Endothelial cell of umbilical vein (primary cell): ENCODE results near the gene TRIM52. TPM values are rescaled to one million over a fixed set of nuclear protein-coding genes. Genes with fewer than 3 reads are reported as not detected.

Experiments used
- BruUV-seq: library from RNA; stranded (reverse); fragments of 400-500 nt; replicated peaks from 2 replicates; lab custom pipeline; 2021; lab: Mats Ljungman, UMichigan
- CTCF ChIA-PET: fragments of 300-600, 350-600 bp; sonication (Branson Sonifier 250); formaldehyde crosslinking; loops from one replicate; lab custom pipeline; 2021; ENCODE audit warnings: antibody characterized with exemption, inconsistent platforms; lab: Charles Lee
- POLR2A ChIA-PET: fragments of 300-600, 350-600 bp; sonication (Branson Sonifier 250); formaldehyde crosslinking; loops from one replicate; lab custom pipeline; 2021; ENCODE audit warnings: antibody characterized with exemption, inconsistent platforms; lab: Charles Lee
- DNase-seq: peaks from one replicate; pipeline ENCODE4 v3.0.0-alpha.2; 2011; ENCODE audit warnings: low read depth, low spot score
- FAIRE-seq: peaks from 2 replicates; lab custom pipeline; 2011; peaks lifted over from hg19 to GRCh38; lab: Jason Lieb, UNC
- H2AFZ ChIP-seq: 2 replicates; pipeline ENCODE4 v1.6.0; 2012; ENCODE audit warnings: low read depth, low read length, control low read depth, inconsistent platforms
- H3K27ac ChIP-seq: 2 replicates; pipeline ENCODE4 v1.5.1; 2011; ENCODE audit warnings: low read depth, mild to moderate bottlenecking, control low read depth, low read length, moderate library complexity; ENCODE audit not compliant: insufficient read depth
- H3K27me3 ChIP-seq, 2 experiments: 2 replicates each; pipeline versions ENCODE4 v1.6.0 to v1.6.1; 2011; ENCODE audit warnings: low read length in 2 of 2, mixed read lengths in 1 of 2; ENCODE audit not compliant: control insufficient read depth in 2 of 2, insufficient read depth in 2 of 2
- H3K36me3 ChIP-seq, 2 experiments: 2 replicates in 1 of 2; 3 replicates in 1 of 2; pipeline ENCODE4 v1.5.1; 2011; ENCODE audit warnings: low read length in 2 of 2, mild to moderate bottlenecking in 1 of 2, moderate library complexity in 1 of 2; ENCODE audit not compliant: control insufficient read depth in 2 of 2, insufficient read depth in 2 of 2; ENCODE audit errors: extremely low read depth in 1 of 2
- H3K4me1 ChIP-seq: 3 replicates; pipeline ENCODE4 v1.5.1; 2011; ENCODE audit warnings: mild to moderate bottlenecking, low read length; ENCODE audit not compliant: control insufficient read depth, insufficient read depth; ENCODE audit errors: extremely low read depth
- H3K4me2 ChIP-seq: 2 replicates; pipeline ENCODE4 v1.6.1; 2011; ENCODE audit warnings: low read length, control low read depth, mixed read lengths; ENCODE audit not compliant: insufficient read depth
- H3K4me3 ChIP-seq, 3 experiments: fragments of 200-600 bp in 1 of 3; sonication (generic), shearing (Covaris generic) in 1 of 3; replicated peaks in 1 of 3; 2 replicates each; pipeline ENCODE4 v1.5.1; 2011 to 2016; ENCODE audit warnings: control low read depth in 3 of 3, low read length in 3 of 3, mild to moderate bottlenecking in 2 of 3, inconsistent platforms in 1 of 3, low read depth in 1 of 3, moderate library complexity in 1 of 3; ENCODE audit not compliant: insufficient read depth in 1 of 3
- H3K79me2 ChIP-seq: 2 replicates; pipeline ENCODE4 v1.6.0; 2012; ENCODE audit warnings: low read length, inconsistent platforms; ENCODE audit not compliant: control insufficient read depth, insufficient read depth
- H3K9ac ChIP-seq: replicated peaks from 2 replicates; pipeline ENCODE3; 2011; ENCODE audit warnings: low read length, control low read depth; ENCODE audit not compliant: insufficient read depth; ENCODE audit errors: extremely low read depth
- H3K9me1 ChIP-seq: replicated peaks from 3 replicates; pipeline ENCODE4 v1.6.0; 2011; ENCODE audit warnings: mild to moderate bottlenecking, low read length; ENCODE audit not compliant: control insufficient read depth, insufficient read depth; ENCODE audit errors: extremely low read depth
- H3K9me3 ChIP-seq: replicated peaks from 2 replicates; pipeline ENCODE4 v1.5.1; 2012; ENCODE audit warnings: low read length, inconsistent platforms; ENCODE audit not compliant: control insufficient read depth, insufficient read depth
- H4K20me1 ChIP-seq: replicated peaks from 2 replicates; pipeline ENCODE3; 2011; ENCODE audit warnings: mild to moderate bottlenecking, low read length; ENCODE audit not compliant: control insufficient read depth, insufficient read depth; ENCODE audit errors: extremely low read depth
- CTCF ChIP-seq, 2 donors: IDR thresholded peaks; 1 replicate in 1 of 2; 2 replicates in 1 of 2; pipeline ENCODE4 v1.5.1; 2011; ENCODE audit warnings: low read length in 2 of 2, mild to moderate bottlenecking in 2 of 2, moderate library complexity in 2 of 2, control low read depth in 1 of 2, inconsistent platforms in 1 of 2, low read depth in 1 of 2; ENCODE audit not compliant: insufficient read depth in 1 of 2; ENCODE audit errors: extremely low read depth in 1 of 2
- EZH2 ChIP-seq: IDR thresholded peaks from 2 replicates; pipeline ENCODE4 v1.6.1; 2012; ENCODE audit warnings: borderline replicate concordance, low read depth, mild to moderate bottlenecking, moderate library complexity, low read length, inconsistent platforms; ENCODE audit not compliant: severe bottlenecking
- FOS ChIP-seq: IDR thresholded peaks from 2 replicates; pipeline ENCODE4 v1.6.1; 2011; ENCODE audit warnings: mild to moderate bottlenecking, low read length, moderate library complexity, borderline replicate concordance; ENCODE audit not compliant: insufficient read depth
- GATA2 ChIP-seq: IDR thresholded peaks from 2 replicates; pipeline ENCODE4 v1.7.0; 2011; ENCODE audit warnings: low read depth, mild to moderate bottlenecking, moderate library complexity, mixed read lengths, low read length; ENCODE audit not compliant: insufficient read length, insufficient read depth
- JUN ChIP-seq: IDR thresholded peaks from 2 replicates; pipeline ENCODE4 v1.6.1; 2011; ENCODE audit warnings: borderline replicate concordance, low read depth; ENCODE audit not compliant: insufficient read length, insufficient read depth
- MAX ChIP-seq: IDR thresholded peaks from 2 replicates; pipeline ENCODE4 v1.6.1; 2011; ENCODE audit not compliant: insufficient read depth, insufficient read length
- MYC ChIP-seq: IDR thresholded peaks from one replicate; pipeline ENCODE4 v1.6.1; 2011; ENCODE audit warnings: mild to moderate bottlenecking, low read depth, low read length
- POLR2A ChIP-seq: IDR thresholded peaks from 2 replicates; pipeline ENCODE4 v1.6.1; 2012; ENCODE audit warnings: low read depth, mild to moderate bottlenecking, control low read depth, low read length
- POLR2AphosphoS5 ChIP-seq: IDR thresholded peaks from 2 replicates; pipeline ENCODE4 v1.6.1; 2012; ENCODE audit warnings: low read depth, mild to moderate bottlenecking, control low read depth, low read length, moderate library complexity; ENCODE audit not compliant: insufficient read depth
- dilution Hi-C: fragments of 300-500 bp; cut with MboI; formaldehyde crosslinking; loops from one replicate; pipeline ENCODE4 v1.15.0; 2019; ENCODE audit warnings: low sequenced_read_pairs; ENCODE audit not compliant: extremely low pct_ligation_motif_present
- intact Hi-C: fragments of 100-400 bp; cut with micrococcal nuclease; formaldehyde crosslinking; loops from one replicate; pipeline ENCODE4 v1.10.0; 2022
- polyA plus RNA-seq, 4 experiments: library from polyadenylated mRNA; depleted of rRNA in 3 of 4; stranded (reverse) in 3 of 4; unstranded in 1 of 4; fragments of >200 nt; gene quantifications; 2 replicates each; pipeline versions ENCODE4 v1.2.1 to v1.2.3, GENCODE V29; 2011 to 2012; ENCODE audit warnings: missing spikeins in 1 of 4
- total RNA-seq: library from RNA; stranded (reverse); gene quantifications from 2 replicates; pipeline ENCODE4 v1.2.3, GENCODE V29; 2021

TRIM52 gene
- total and polyA plus RNA-seq, 2 donors (not counting 3 experiments of a cell fraction or from before 2014, with no cell fraction given), result 5.6 to 10.1 TPM

DNA sequence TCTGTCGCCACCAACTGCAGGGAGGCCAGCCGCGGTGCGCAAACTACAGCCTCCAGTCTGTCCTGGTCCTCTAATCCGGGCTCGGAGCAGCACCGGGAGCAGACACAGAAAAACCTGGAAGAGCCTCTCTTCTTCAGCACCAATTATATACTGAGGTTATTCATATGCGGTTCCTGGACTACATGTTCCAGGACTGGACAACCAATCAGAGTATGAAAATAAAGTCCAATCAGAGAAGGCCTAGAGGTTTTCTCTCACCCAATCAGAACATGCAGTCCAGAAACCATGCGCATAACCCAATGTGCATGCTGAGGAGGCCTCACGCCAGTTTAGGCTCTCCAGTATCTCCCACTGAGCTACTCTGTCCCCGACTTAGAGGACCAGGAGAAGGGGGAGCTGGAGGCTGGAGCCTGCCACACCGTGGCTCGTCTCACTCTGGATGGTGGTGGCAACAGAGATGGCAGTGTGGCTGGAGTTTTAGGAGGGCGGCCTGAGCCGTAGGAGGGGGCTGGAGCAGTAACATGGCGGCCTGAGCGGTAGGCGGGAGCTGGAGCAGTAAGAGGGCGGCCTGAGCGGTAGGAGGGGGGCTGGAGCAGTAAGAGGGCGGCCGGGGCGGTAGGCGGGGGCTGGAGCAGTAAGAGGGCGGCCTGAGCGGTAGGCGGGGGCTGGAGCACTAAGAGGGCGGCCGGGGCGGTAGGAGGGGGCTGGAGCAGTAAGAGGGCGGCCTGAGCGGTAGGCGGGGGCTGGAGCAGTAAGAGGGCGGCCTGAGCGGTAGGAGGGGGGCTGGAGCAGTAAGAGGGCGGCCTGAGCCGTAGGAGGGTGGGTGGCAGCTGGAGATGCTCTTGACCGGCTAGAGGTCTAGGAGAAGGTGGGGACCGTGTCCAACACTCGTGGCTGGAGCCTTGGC is 20.4 kb upstream of the TRIM52 start:
- no peak for FAIRE-seq
- BruUV-seq, result no TSS peak
- H3K9ac ChIP-seq, result no peak overlapping the region
- ChIA-PET POLR2A (no interaction called here), CTCF (no interaction called here)
- no peak overlapping the region for H3K27ac ChIP-seq
- H3K9me1 ChIP-seq, result no peaks in the 10 kb centered on the region
- no peak overlapping the region for H2AFZ ChIP-seq
- no peaks in the 10 kb centered on the region for H3K4me1 ChIP-seq
- no peak for TF ChIP-seq MYC
- TF ChIP-seq CTCF (IDR thresholded peaks at IDR 0.05; ENCODE audit: extremely low read depth in 1 of 2, insufficient read depth in 1 of 2, low read depth in 1 of 2, low read length in 2 of 2), result no peak
- no peak for TF ChIP-seq MAX
- no peak for TF ChIP-seq JUN
- TF ChIP-seq EZH2, result no peak
- TF ChIP-seq GATA2, result no peak
- no peak for TF ChIP-seq FOS
- TF ChIP-seq POLR2A, result no peak
- TF ChIP-seq POLR2AphosphoS5, result no peak
- intact Hi-C loops (no loop called here), dilution Hi-C loops (no loop called here)
- no peaks in the 10 kb centered on the region for H3K79me2 ChIP-seq
- peaks cover 0 to 1% of the 10 kb centered on the region in 2 experiments for H3K27me3 ChIP-seq
- no peaks in the 10 kb centered on the region for H3K36me3 ChIP-seq
- H3K4me3 ChIP-seq, result no peak overlapping the region
- H3K9me3 ChIP-seq, result no peaks in the 10 kb centered on the region
- no peaks in the 10 kb centered on the region for H4K20me1 ChIP-seq
- DNase-seq, result no peak
- no peak overlapping the region for H3K4me2 ChIP-seq
